Activated CD4-positive, alpha-beta memory T cell treated with anti-CD3 and anti-CD28 coated beads, Interleukin-2, amount 10 ng/mL, durations not matched to agents 7 days and 5 days (primary cell): ENCODE data around the gene ECI1. TPM values are rescaled to one million over a fixed set of nuclear protein-coding genes. Genes with fewer than 3 reads are reported as not detected.

Experiments used
- CTCF ChIA-PET: fragments of 350-600 bp; sonication (Branson Sonifier 250); formaldehyde crosslinking; loops from one replicate; lab custom pipeline; 2021; ENCODE audit warnings: antibody characterized with exemption, inconsistent platforms; lab: Charles Lee
- POLR2A ChIA-PET: fragments of 350-600 bp; sonication (Branson Sonifier 250); formaldehyde crosslinking; loops from one replicate; lab custom pipeline; 2021; ENCODE audit warnings: antibody characterized with exemption; lab: Charles Lee
- DNase-seq: peaks from one replicate; pipeline ENCODE4 v3.0.0-alpha.2; 2020
- H3K27ac Mint-ChIP-seq: one replicate; pipeline ENCODE4 v1.8.0; 2021; ENCODE audit warnings: mild to moderate bottlenecking, mixed read lengths
- H3K27me3 Mint-ChIP-seq: one replicate; pipeline ENCODE4 v1.8.0; 2021; ENCODE audit warnings: mixed read lengths
- H3K36me3 Mint-ChIP-seq: one replicate; pipeline ENCODE4 v1.8.0; 2021; ENCODE audit warnings: low read depth, mixed read lengths
- H3K4me1 Mint-ChIP-seq: one replicate; pipeline ENCODE4 v1.8.0; 2021; ENCODE audit warnings: mixed read lengths
- H3K4me3 Mint-ChIP-seq: one replicate; pipeline ENCODE4 v1.8.0; 2021; ENCODE audit warnings: mild to moderate bottlenecking, mixed read lengths
- H3K9me3 Mint-ChIP-seq: one replicate; pipeline ENCODE4 v1.8.0; 2021; ENCODE audit warnings: mixed read lengths
- total RNA-seq, 2 experiments: library from RNA; stranded (reverse); gene quantifications; one replicate each; pipeline ENCODE4 v1.2.3, GENCODE V29; 2021

Gene ECI1
- total RNA-seq, 2 experiments from 2014 or later, result 43.0 to 44.8 TPM

GRCh38 chr16:2286550-2286949 lies 35.2 kb upstream of the ECI1 start:
- H3K27ac Mint-ChIP-seq, result no peak overlapping the region
- POLR2A ChIA-PET, result no interaction called here
- no peaks in the 10 kb centered on the region for H3K9me3 Mint-ChIP-seq
- H3K4me3 Mint-ChIP-seq, result no peak overlapping the region
- CTCF ChIA-PET, result no interaction called here
- H3K4me1 Mint-ChIP-seq, result no peaks in the 10 kb centered on the region
- H3K27me3 Mint-ChIP-seq, result no peaks in the 10 kb centered on the region
- no peak for DNase-seq
- H3K36me3 Mint-ChIP-seq, result no peaks in the 10 kb centered on the region

- CTCF ChIA-PET, result no interaction called here
- Mint-ChIP-seq H3K27ac (no peak overlapping the region), H3K27me3 (no peaks in the 10 kb centered on the region), H3K36me3 (no peaks in the 10 kb centered on the region), H3K4me3 (no peak overlapping the region), H3K4me1 (no peaks in the 10 kb centered on the region), H3K9me3 (no peaks in the 10 kb centered on the region)
- POLR2A ChIA-PET, result no interaction called here
- DNase-seq, result no peak
Measured at GRCh38 chr16:2285731-2286191, 34.4 kb upstream of the ECI1 start.

GRCh38 chr16:2284797-2285576 lies 33.6 kb upstream of the ECI1 start:
- no peaks in the 10 kb centered on the region for H3K4me1 Mint-ChIP-seq
- H3K27me3 Mint-ChIP-seq, result no peaks in the 10 kb centered on the region
- POLR2A ChIA-PET, result no interaction called here

GRCh38 chr16:2284001-2284770 lies 32.8 kb upstream of the ECI1 start:
- ChIA-PET POLR2A (no interaction called here), CTCF (interaction anchor here (0.6 kb wide), 1 partner anchor 133 kb away, joined by 3 read pairs; no protein-coding TSS in a partner anchor)
- H3K36me3 Mint-ChIP-seq, result no peaks in the 10 kb centered on the region
- H3K9me3 Mint-ChIP-seq, result no peaks in the 10 kb centered on the region
- DNase-seq, result no peak
- no peaks in the 10 kb centered on the region for H3K27me3 Mint-ChIP-seq
- no peaks in the 10 kb centered on the region for H3K4me1 Mint-ChIP-seq
- H3K4me3 Mint-ChIP-seq, result no peak overlapping the region
- H3K27ac Mint-ChIP-seq, result no peak overlapping the region

More at GRCh38 chr16:2284797-2285576, 33.6 kb upstream of the ECI1 start:
- Mint-ChIP-seq H3K27ac (no peak overlapping the region), H3K4me3 (no peak overlapping the region), H3K9me3 (no peaks in the 10 kb centered on the region), H3K36me3 (no peaks in the 10 kb centered on the region)
- no peak for DNase-seq
- CTCF ChIA-PET, result interaction anchor here (0.5 to 0.6 kb wide), 2 partner anchors 95 to 132 kb away, joined by 3 read pairs; no protein-coding TSS in a partner anchor

- CTCF ChIA-PET, result no interaction called here
- POLR2A ChIA-PET, result no interaction called here
- Mint-ChIP-seq H3K36me3 (no peaks in the 10 kb centered on the region), H3K27ac (no peak overlapping the region), H3K9me3 (no peaks in the 10 kb centered on the region), H3K27me3 (no peaks in the 10 kb centered on the region), H3K4me3 (no peak overlapping the region), H3K4me1 (no peaks in the 10 kb centered on the region)
- DNase-seq, result no peak
Measured at GRCh38 chr16:2282866-2283555, 31.6 kb upstream of the ECI1 start.

GRCh38 chr16:2282262-2282661 lies 30.9 kb upstream of the ECI1 start:
- CTCF ChIA-PET, result no interaction called here

GRCh38 chr16:2280981-2281542 lies 29.7 kb upstream of the ECI1 start:
- H3K27me3 Mint-ChIP-seq, result no peaks in the 10 kb centered on the region
- H3K9me3 Mint-ChIP-seq, result no peaks in the 10 kb centered on the region
- H3K4me1 Mint-ChIP-seq, result no peaks in the 10 kb centered on the region
- CTCF ChIA-PET, result no interaction called here
- H3K27ac Mint-ChIP-seq, result no peak overlapping the region
- no peak for DNase-seq
- no peaks in the 10 kb centered on the region for H3K36me3 Mint-ChIP-seq
- H3K4me3 Mint-ChIP-seq, result no peak overlapping the region
- POLR2A ChIA-PET, result no interaction called here

More at GRCh38 chr16:2282262-2282661, 30.9 kb upstream of the ECI1 start:
- H3K4me1 Mint-ChIP-seq, result no peaks in the 10 kb centered on the region
- no peaks in the 10 kb centered on the region for H3K27me3 Mint-ChIP-seq
- no peaks in the 10 kb centered on the region for H3K36me3 Mint-ChIP-seq
- no peaks in the 10 kb centered on the region for H3K9me3 Mint-ChIP-seq
- no peak overlapping the region for H3K4me3 Mint-ChIP-seq
- H3K27ac Mint-ChIP-seq, result no peak overlapping the region
- no peak for DNase-seq
- POLR2A ChIA-PET, result no interaction called here

- Mint-ChIP-seq H3K4me3 (no peak overlapping the region), H3K27me3 (no peaks in the 10 kb centered on the region), H3K9me3 (no peaks in the 10 kb centered on the region), H3K27ac (no peak overlapping the region), H3K36me3 (no peaks in the 10 kb centered on the region), H3K4me1 (no peaks in the 10 kb centered on the region)
- POLR2A ChIA-PET, result no interaction called here
- CTCF ChIA-PET, result no interaction called here
- DNase-seq, result no peak
Measured at GRCh38 chr16:2280461-2280860, 29.1 kb upstream of the ECI1 start.

GRCh38 chr16:2278956-2279800 lies 27.8 kb upstream of the ECI1 start:
- CTCF ChIA-PET, result no interaction called here
- H3K36me3 Mint-ChIP-seq, result no peaks in the 10 kb centered on the region
- no peaks in the 10 kb centered on the region for H3K27me3 Mint-ChIP-seq
- no peaks in the 10 kb centered on the region for H3K4me1 Mint-ChIP-seq
- H3K27ac Mint-ChIP-seq, result no peak overlapping the region
- H3K9me3 Mint-ChIP-seq, result no peaks in the 10 kb centered on the region
- no peak overlapping the region for H3K4me3 Mint-ChIP-seq
- POLR2A ChIA-PET, result no interaction called here
- DNase-seq, result no peak

- no peaks in the 10 kb centered on the region for H3K27me3 Mint-ChIP-seq
- DNase-seq, result no peak
- no peaks in the 10 kb centered on the region for H3K36me3 Mint-ChIP-seq
- H3K9me3 Mint-ChIP-seq, result no peaks in the 10 kb centered on the region
- CTCF ChIA-PET, result no interaction called here
- H3K4me3 Mint-ChIP-seq, result no peak overlapping the region
- H3K27ac Mint-ChIP-seq, result no peak overlapping the region
- no peaks in the 10 kb centered on the region for H3K4me1 Mint-ChIP-seq
- POLR2A ChIA-PET, result no interaction called here
Measured at GRCh38 chr16:2278272-2278608, 26.9 kb upstream of the ECI1 start.

GRCh38 chr16:2277466-2278271 lies 26.3 kb upstream of the ECI1 start:
- no peaks in the 10 kb centered on the region for H3K4me1 Mint-ChIP-seq
- POLR2A ChIA-PET, result no interaction called here
- no peak overlapping the region for H3K4me3 Mint-ChIP-seq

More at GRCh38 chr16:2277466-2278271, 26.3 kb upstream of the ECI1 start:
- no peaks in the 10 kb centered on the region for H3K9me3 Mint-ChIP-seq
- H3K27ac Mint-ChIP-seq, result no peak overlapping the region
- CTCF ChIA-PET, result no interaction called here
- no peaks in the 10 kb centered on the region for H3K27me3 Mint-ChIP-seq
- DNase-seq, result no peak
- no peaks in the 10 kb centered on the region for H3K36me3 Mint-ChIP-seq
